NCI-H526 (cell line): ENCODE data around the gene CYP27C1.
A peak's percentile ranks its signal among the peaks of the same experiment; 100 is the strongest.
"Not testable (repeated sequence)": the region's sequence is repeated elsewhere in the genome, so short reads cannot be mapped to it uniquely, and the experiment has no call there.

ENCODE experiments used
- DNase-seq, 2 experiments: peaks; one replicate each; lab custom pipeline; 2025; lab: John Stamatoyannopoulos, UW

CYP27C1 gene

GRCh38 chr2:127220768-127221527 is 849 bp upstream of the CYP27C1 start:
- no peak for DNase-seq

- peak in 1 of 2 experiments; percentile 58 for DNase-seq
Measured at GRCh38 chr2:127219171-127220070, 678 bp downstream of the CYP27C1 start.

GRCh38 chr2:127218812-127219170 is 1.3 kb downstream of the CYP27C1 start:
- peak in 1 of 2 experiments; percentile 55 for DNase-seq

GRCh38 chr2:127217470-127218325 is 2.4 kb downstream of the CYP27C1 start:
- DNase-seq, result peak in 1 of 2 experiments; percentile 44

GRCh38 chr2:127216593-127216992 is 3.5 kb downstream of the CYP27C1 start:
- DNase-seq, result no peak

- DNase-seq, result no peak
Measured at GRCh38 chr2:127216095-127216494, 4.0 kb downstream of the CYP27C1 start.

GRCh38 chr2:127214201-127214600 is 5.9 kb downstream of the CYP27C1 start:
- not testable (repeated sequence) for DNase-seq

GRCh38 chr2:127208313-127208712 is 11.8 kb downstream of the CYP27C1 start:
- DNase-seq, result peak; percentile 86 to 95

- DNase-seq, result no peak
Measured at GRCh38 chr2:127205218-127206125, 14.6 kb downstream of the CYP27C1 start.

GRCh38 chr2:127201452-127201851 is 18.6 kb downstream of the CYP27C1 start:
- DNase-seq, result no peak

- no peak for DNase-seq
Measured at GRCh38 chr2:127200962-127201361, 19.1 kb downstream of the CYP27C1 start.

- no peak for DNase-seq
Measured at GRCh38 chr2:127199223-127199622, 20.9 kb downstream of the CYP27C1 start.

- peak; percentile 57 to 90 for DNase-seq
Measured at GRCh38 chr2:127197475-127198385, 22.4 kb downstream of the CYP27C1 start.

- peak in 1 of 2 experiments; percentile 68 for DNase-seq
Measured at GRCh38 chr2:127196998-127197397, 23.1 kb downstream of the CYP27C1 start.

GRCh38 chr2:127196549-127196948 is 23.6 kb downstream of the CYP27C1 start:
- DNase-seq, result no peak

- DNase-seq, result peak in 1 of 2 experiments; percentile 17
Measured at GRCh38 chr2:127195140-127196074, 24.7 kb downstream of the CYP27C1 start.

GRCh38 chr2:127194447-127194846 is 25.7 kb downstream of the CYP27C1 start:
- no peak for DNase-seq

- DNase-seq, result no peak
Measured at GRCh38 chr2:127193967-127194280, 26.2 kb downstream of the CYP27C1 start.
